ENCODE measurements around the gene DCAF6.
"Not testable (repeated sequence)": the region's sequence is repeated elsewhere in the genome, so short reads cannot be mapped to it uniquely, and the experiment has no call there.

Gene DCAF6

GRCh38 chr1:167936068-167936929 lies at the start of gene DCAF6:
TSS of gene DCAF6 (plus strand) at chr1:167936683. CDS start at chr1:167936912, 229 bp downstream.
- Mint-ChIP-seq H3K27ac (peak within 1 kb of the TSS; percentile 86), H3K27me3 (no peaks in the 10 kb centered on the region), H3K4me1 (peaks cover 32% of the 10 kb centered on the region), H3K9me3 (no peaks in the 10 kb centered on the region), H3K4me3 (peak within 1 kb of the TSS; percentile 92), H3K36me3 (no peaks in the 10 kb centered on the region)
- peak; percentile 92 for ATAC-seq

DNA sequence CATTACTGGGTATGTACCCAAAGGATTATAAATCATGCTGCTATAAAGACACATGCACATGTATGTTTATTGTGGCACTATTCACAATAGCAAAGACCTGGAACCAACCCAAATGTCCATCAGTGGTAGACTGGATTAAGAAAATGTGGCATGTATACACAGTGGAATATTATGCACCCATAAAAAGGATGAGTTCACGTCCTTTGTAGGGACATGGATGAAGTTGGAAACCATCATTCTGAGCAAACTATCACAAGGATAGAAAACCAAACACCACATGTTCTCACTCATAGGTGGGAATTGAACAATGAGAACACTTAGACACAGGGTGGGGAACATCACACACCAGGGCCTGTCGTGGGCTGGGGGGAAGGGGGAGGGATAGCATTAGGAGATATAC lies 49.3 kb upstream of the DCAF6 start:
- H3K36me3 Mint-ChIP-seq, H3K4me1 Mint-ChIP-seq, H3K27ac Mint-ChIP-seq, H3K27me3 Mint-ChIP-seq, H3K4me3 Mint-ChIP-seq, ATAC-seq, H3K9me3 Mint-ChIP-seq: not testable (repeated sequence)

DNA sequence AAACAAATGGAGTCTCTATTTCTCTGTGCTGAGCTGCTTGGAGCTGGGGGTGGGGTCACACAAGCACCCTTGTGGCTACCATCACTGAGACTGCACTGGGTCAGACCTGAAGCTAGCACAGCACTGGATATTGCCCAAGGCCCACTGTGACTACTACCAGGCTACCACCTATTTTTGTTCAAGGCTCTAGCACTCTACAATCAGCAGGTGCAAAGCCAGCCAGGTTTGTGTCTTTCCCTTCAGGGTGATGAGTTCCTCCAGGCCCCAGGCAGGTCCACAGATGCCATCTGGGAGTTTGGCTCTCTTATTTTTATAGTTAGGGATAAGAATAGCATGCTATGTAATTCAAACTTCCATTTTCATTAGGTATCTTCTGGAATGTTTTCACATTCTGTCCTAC lies 46.1 kb upstream of the DCAF6 start:
- Mint-ChIP-seq H3K4me3 (no peak overlapping the region), H3K27me3 (peaks cover 5% of the 10 kb centered on the region), H3K9me3 (peaks cover 2% of the 10 kb centered on the region), H3K4me1 (peaks cover 8% of the 10 kb centered on the region), H3K36me3 (no peaks in the 10 kb centered on the region), H3K27ac (no peak overlapping the region)
- ATAC-seq, result no peak

GRCh38 chr1:167893798-167894197 lies 42.7 kb upstream of the DCAF6 start:
- Mint-ChIP-seq H3K36me3 (no peaks in the 10 kb centered on the region), H3K27me3 (peaks cover 10% of the 10 kb centered on the region), H3K9me3 (no peaks in the 10 kb centered on the region), H3K4me1 (peaks cover 9% of the 10 kb centered on the region), H3K4me3 (no peak overlapping the region), H3K27ac (no peak overlapping the region)
- no peak for ATAC-seq

DNA sequence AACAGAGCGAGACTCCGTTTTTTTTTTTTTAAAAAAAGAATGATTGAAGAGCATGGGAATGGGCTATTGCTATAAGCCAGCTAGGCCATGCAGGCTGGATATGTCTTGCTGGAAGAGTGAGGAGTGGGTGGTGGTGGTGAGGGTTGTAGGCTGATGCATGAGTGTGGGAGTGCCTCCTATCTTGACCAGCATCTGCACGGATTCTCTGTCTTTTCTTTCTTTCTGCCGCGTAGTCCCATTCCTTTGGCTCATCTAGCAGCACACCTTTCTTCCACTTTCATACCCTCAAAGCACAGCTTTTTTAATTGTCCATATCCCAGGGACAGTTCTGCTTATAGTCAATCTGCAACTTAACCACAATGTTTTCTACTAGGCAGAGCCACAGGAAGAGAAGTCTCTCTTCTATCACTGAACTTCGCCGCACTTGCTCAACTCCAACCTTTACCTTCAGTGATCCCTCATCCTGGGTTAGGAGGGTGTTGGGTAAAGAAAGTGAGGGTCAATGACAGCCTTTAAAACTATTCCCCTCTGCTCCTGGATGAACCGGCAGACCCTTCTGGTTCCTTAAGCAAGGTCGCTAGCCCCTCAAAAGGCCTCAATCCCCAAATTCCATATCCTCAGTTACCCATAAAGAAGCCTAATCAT lies 37.8 kb upstream of the DCAF6 start:
- no peaks in the 10 kb centered on the region for H3K9me3 Mint-ChIP-seq
- H3K36me3 Mint-ChIP-seq, result no peaks in the 10 kb centered on the region
- no peak overlapping the region for H3K4me3 Mint-ChIP-seq
- H3K27ac Mint-ChIP-seq, result peak overlapping the region; percentile 85
- H3K27me3 Mint-ChIP-seq, result peaks cover 10% of the 10 kb centered on the region
- ATAC-seq, result peak; percentile 10
- peaks cover 12% of the 10 kb centered on the region for H3K4me1 Mint-ChIP-seq

- peak; percentile 91 for ATAC-seq
- Mint-ChIP-seq H3K27ac (peak overlapping the region; percentile 85), H3K4me1 (peaks cover 12% of the 10 kb centered on the region), H3K9me3 (no peaks in the 10 kb centered on the region), H3K4me3 (no peak overlapping the region), H3K36me3 (no peaks in the 10 kb centered on the region), H3K27me3 (peaks cover 10% of the 10 kb centered on the region)
Measured at GRCh38 chr1:167899253-167899681, 37.2 kb upstream of the DCAF6 start.

DNA sequence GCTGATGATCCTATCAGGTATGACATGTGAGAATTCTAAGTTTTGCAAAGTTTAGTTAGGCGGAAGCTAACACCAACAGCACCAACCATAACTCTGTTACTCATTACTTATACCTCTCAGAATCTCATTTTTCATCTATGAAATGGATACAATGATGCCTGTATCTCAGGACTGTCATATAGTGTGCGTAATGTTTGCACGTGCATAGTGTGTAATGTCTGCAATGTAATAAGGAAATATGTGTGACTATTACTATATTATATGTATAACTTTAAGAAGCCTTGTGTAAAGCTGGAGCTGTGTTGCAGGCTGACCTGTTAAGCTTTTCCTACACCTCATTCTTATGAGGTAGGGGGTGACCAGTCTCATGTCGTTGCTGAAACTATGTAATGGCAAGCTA lies 35.6 kb upstream of the DCAF6 start:
- no peak for ATAC-seq
- H3K4me1 Mint-ChIP-seq, result peaks cover 12% of the 10 kb centered on the region

GRCh38 chr1:167904652-167905130 lies 31.8 kb upstream of the DCAF6 start:
- ATAC-seq, result no peak
- H3K27ac Mint-ChIP-seq, result no peak overlapping the region
- no peak overlapping the region for H3K4me3 Mint-ChIP-seq
- no peaks in the 10 kb centered on the region for H3K27me3 Mint-ChIP-seq
- H3K4me1 Mint-ChIP-seq, result peaks cover 2% of the 10 kb centered on the region
- no peaks in the 10 kb centered on the region for H3K36me3 Mint-ChIP-seq
- H3K9me3 Mint-ChIP-seq, result peaks cover 3% of the 10 kb centered on the region

More for the DNA sequence above, 35.6 kb upstream of the DCAF6 start:
- peaks cover 4% of the 10 kb centered on the region for H3K27me3 Mint-ChIP-seq
- H3K27ac Mint-ChIP-seq, result no peak overlapping the region
- H3K4me3 Mint-ChIP-seq, result no peak overlapping the region
- no peaks in the 10 kb centered on the region for H3K36me3 Mint-ChIP-seq
- no peaks in the 10 kb centered on the region for H3K9me3 Mint-ChIP-seq

DNA sequence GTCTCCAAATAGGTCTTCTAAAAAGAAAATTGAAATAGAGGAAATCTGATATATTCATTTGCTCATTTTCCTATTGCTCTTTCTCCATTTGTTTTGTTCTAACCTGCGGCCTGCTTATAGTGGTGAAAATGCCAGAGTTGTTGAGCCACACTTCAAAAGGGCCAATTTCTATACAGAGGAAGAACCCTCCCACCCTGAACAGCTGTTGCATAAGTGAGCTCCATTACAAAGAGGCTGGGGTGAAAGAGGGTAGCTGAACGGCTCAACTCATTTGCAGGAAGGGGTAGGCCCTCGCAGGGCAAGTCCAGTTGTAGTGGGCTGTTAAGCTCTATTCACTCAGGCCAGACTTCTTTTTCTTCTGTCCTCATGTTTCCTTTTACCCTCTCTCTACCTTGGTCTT lies 31.3 kb upstream of the DCAF6 start:
- no peak overlapping the region for H3K4me3 Mint-ChIP-seq

DNA sequence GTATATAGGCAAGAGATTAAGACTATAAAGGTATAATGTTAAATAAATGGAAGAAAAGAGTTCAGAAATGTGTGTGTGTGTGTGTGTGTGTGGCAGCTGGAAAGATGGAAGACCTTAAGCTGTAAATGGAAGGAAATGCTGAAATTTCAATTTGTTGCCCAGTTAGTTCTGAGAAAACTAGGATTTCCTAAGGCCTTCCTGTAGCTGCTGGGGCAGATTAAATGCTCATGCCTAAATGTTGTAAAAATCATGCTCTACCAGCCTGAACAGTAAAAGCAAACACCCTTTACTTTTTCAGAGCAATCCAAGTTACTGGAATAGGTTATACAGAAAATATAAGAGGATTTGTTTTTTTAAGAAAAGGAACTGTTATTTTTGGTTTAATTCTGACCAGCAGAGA lies 30.8 kb upstream of the DCAF6 start:
- Mint-ChIP-seq H3K27me3 (no peaks in the 10 kb centered on the region), H3K36me3 (no peaks in the 10 kb centered on the region), H3K4me1 (no peaks in the 10 kb centered on the region), H3K27ac (no peak overlapping the region), H3K9me3 (peaks cover 10% of the 10 kb centered on the region), H3K4me3 (no peak overlapping the region)
- no peak for ATAC-seq

More for the DNA sequence above, 31.3 kb upstream of the DCAF6 start:
- Mint-ChIP-seq H3K4me1 (no peaks in the 10 kb centered on the region), H3K27ac (no peak overlapping the region), H3K9me3 (peaks cover 7% of the 10 kb centered on the region), H3K36me3 (no peaks in the 10 kb centered on the region), H3K27me3 (no peaks in the 10 kb centered on the region)
- ATAC-seq, result no peak

DNA sequence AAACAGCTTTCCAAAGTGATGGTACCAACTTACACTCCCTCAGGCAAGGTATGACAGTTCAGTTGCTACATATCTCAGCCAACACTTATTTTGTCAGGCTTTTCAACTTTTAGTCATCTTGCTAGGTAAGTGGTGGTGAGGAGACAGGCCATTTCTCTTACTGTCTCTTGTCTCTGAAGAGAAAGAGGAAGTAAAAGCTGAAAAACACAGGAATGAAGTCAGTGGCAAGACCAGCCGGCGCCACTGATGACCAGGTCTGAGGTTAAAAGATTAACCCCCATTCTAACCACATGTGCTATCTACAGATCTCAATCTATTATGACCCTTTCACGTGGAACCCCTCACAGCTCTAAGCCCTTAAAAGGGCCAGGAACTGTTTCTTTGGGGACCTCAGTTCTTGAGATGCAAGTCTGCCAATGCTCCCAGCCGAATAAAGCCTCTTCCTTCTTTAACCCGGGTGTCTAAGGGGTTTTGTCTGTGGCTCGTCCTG lies 26.7 kb upstream of the DCAF6 start:
- Mint-ChIP-seq H3K4me3 (no peak overlapping the region), H3K9me3 (peaks cover 10% of the 10 kb centered on the region), H3K27ac (no peak overlapping the region), H3K4me1 (no peaks in the 10 kb centered on the region), H3K27me3 (no peaks in the 10 kb centered on the region), H3K36me3 (no peaks in the 10 kb centered on the region)
- peak; percentile 69 for ATAC-seq

GRCh38 chr1:167910530-167910929 lies 26.0 kb upstream of the DCAF6 start:
- no peak overlapping the region for H3K4me3 Mint-ChIP-seq
- no peaks in the 10 kb centered on the region for H3K27me3 Mint-ChIP-seq
- ATAC-seq, result no peak
- H3K9me3 Mint-ChIP-seq, result peaks cover 10% of the 10 kb centered on the region
- H3K36me3 Mint-ChIP-seq, result peaks cover 3% of the 10 kb centered on the region
- H3K27ac Mint-ChIP-seq, result no peak overlapping the region
- no peaks in the 10 kb centered on the region for H3K4me1 Mint-ChIP-seq

GRCh38 chr1:167911413-167911812 lies 25.1 kb upstream of the DCAF6 start:
- no peak overlapping the region for H3K27ac Mint-ChIP-seq
- ATAC-seq, result no peak
- H3K36me3 Mint-ChIP-seq, result peaks cover 11% of the 10 kb centered on the region
- no peaks in the 10 kb centered on the region for H3K4me1 Mint-ChIP-seq
- no peaks in the 10 kb centered on the region for H3K27me3 Mint-ChIP-seq
- peaks cover 10% of the 10 kb centered on the region for H3K9me3 Mint-ChIP-seq
- H3K4me3 Mint-ChIP-seq, result no peak overlapping the region

DNA sequence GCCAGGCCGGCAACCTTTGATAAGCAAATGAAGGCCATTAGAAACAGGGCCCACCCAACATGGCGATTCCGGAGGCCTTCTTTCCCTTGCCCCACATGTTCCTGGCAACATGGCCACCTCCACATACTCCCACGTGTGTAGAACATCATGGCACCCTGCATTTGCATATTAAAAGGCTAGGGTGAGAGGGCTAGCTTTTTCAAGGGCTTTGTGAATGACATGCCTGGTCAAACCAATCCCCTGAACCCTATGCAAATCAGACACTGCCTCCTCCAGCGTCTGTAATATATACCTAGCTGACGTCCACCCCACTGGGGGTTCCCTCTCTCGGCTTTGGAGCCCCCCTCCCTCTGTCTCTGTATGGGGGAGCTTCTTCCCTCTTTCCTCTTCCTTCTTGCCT lies 24.2 kb upstream of the DCAF6 start:
- Mint-ChIP-seq H3K4me3 (no peak overlapping the region), H3K27me3 (no peaks in the 10 kb centered on the region), H3K27ac (no peak overlapping the region), H3K4me1 (no peaks in the 10 kb centered on the region), H3K9me3 (peaks cover 10% of the 10 kb centered on the region), H3K36me3 (peaks cover 19% of the 10 kb centered on the region)
- ATAC-seq, result no peak

- Mint-ChIP-seq H3K27ac (no peak within 1 kb of the TSS), H3K4me3 (no peak within 1 kb of the TSS), H3K27me3 (no peaks in the 10 kb centered on the region), H3K9me3 (peaks cover 7% of the 10 kb centered on the region), H3K4me1 (no peaks in the 10 kb centered on the region), H3K36me3 (peaks cover 26% of the 10 kb centered on the region)
- ATAC-seq, result no peak
Measured at GRCh38 chr1:167913895-167914496, 22.5 kb upstream of the DCAF6 start, which contains the start of gene ADCY10. TSS of gene ADCY10 (minus strand) at chr1:167914134. CDS start at chr1:167905140, 8,994 bp downstream.
